ENCODE data around the gene CORT. TPM values are rescaled to one million over a fixed set of nuclear protein-coding genes. Genes with fewer than 3 reads are reported as not detected.

Gene CORT
- total RNA-seq, 4 donors from 2014 or later: 1.6 TPM; not detected in 3

DNA sequence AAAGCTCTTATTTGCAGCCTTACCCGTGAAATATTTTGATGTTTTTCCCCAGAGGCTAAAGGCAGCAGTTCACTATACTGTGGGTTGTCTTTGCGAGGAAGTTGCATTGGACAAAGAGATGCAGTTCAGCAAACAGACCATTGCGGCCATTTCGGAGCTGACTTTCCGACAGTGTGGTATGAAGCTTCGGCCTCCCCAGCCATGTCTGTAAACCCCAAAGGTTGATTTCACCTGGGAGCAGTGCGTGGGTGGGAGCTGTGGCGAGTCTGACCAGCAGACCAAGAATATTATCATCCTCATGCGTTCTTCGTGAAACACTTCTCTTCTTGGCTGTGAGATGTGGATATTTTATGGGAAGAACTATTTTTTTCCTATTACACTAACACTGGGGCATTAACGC is 16.0 kb upstream of the CORT start:
- no peak overlapping the region for H3K27ac ChIP-seq
- no peak overlapping the region for H3K4me3 ChIP-seq
- no peaks in the 10 kb centered on the region for H3K36me3 ChIP-seq
- peaks cover 0 to 18% (median 9%) of the 10 kb centered on the region in 4 donors for H3K4me1 ChIP-seq
- H3K9me3 ChIP-seq: no peaks in the 10 kb centered on the region
- no peak for DNase-seq
- TF ChIP-seq, protein P1, sequence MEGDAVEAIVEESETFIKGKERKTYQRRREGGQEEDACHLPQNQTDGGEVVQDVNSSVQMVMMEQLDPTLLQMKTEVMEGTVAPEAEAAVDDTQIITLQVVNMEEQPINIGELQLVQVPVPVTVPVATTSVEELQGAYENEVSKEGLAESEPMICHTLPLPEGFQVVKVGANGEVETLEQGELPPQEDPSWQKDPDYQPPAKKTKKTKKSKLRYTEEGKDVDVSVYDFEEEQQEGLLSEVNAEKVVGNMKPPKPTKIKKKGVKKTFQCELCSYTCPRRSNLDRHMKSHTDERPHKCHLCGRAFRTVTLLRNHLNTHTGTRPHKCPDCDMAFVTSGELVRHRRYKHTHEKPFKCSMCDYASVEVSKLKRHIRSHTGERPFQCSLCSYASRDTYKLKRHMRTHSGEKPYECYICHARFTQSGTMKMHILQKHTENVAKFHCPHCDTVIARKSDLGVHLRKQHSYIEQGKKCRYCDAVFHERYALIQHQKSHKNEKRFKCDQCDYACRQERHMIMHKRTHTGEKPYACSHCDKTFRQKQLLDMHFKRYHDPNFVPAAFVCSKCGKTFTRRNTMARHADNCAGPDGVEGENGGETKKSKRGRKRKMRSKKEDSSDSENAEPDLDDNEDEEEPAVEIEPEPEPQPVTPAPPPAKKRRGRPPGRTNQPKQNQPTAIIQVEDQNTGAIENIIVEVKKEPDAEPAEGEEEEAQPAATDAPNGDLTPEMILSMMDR (IDR thresholded peaks at IDR 0.05): no peak
- TF ChIP-seq POLR2A (IDR thresholded peaks at IDR 0.05): no peak
- no peaks in the 10 kb centered on the region for H3K27me3 ChIP-seq

DNA sequence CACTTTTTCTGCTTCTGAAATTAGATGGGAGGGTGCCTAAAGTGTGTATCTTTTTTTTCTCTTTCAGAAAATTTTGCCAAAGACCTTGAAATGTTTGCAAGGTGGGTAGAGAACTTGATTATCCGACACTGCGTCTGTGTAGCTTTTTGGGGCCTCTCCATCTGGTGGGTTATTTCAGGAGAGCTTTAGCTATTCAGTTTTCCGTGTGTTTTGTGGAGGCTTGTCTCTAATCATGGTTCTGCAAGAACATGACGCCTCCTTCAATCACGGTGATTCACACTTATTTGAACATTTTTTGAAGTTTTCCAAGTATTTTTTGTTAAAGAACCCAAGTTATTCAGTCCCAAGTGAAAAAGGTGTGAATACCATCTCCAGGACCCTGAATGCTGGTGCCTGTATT is 15.2 kb upstream of the CORT start:
- DNase-seq: no peak
- TF ChIP-seq, protein P1 (IDR thresholded peaks at IDR 0.05): no peak
- no peak for TF ChIP-seq POLR2A (IDR thresholded peaks at IDR 0.05)
- Histone ChIP-seq H3K4me3 (no peak overlapping the region), H3K9me3 (no peaks in the 10 kb centered on the region), H3K4me1 (peaks cover 0 to 16% (median 8%) of the 10 kb centered on the region in 4 donors), H3K27me3 (no peaks in the 10 kb centered on the region), H3K36me3 (no peaks in the 10 kb centered on the region), H3K27ac (no peak overlapping the region)

DNA sequence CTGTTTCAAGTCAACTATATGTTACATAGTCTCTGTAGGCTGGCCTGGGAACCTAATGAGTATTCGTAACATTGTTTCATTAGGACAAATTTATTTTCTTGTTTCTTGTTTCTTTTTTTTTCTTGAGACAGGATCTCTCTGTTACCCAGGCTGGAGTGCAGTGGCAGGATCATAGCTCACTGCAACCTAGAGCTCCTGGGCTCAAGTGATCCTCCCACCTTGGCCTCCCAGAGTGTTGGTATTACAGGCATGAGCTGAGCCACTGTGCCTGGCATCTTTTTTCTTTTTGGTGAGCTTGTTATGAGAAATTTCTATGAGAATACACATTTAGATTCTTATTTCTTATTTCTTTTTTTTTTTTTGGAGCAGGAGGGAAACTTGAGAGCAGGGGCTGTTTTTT is 12.8 kb upstream of the CORT start:
- H3K36me3 ChIP-seq: no peaks in the 10 kb centered on the region
- H3K4me1 ChIP-seq: peaks cover 0 to 1% (median 0%) of the 10 kb centered on the region in 4 donors
- no peaks in the 10 kb centered on the region for H3K27me3 ChIP-seq
- no peak for DNase-seq
- H3K4me3 ChIP-seq: no peak overlapping the region
- TF ChIP-seq POLR2A (IDR thresholded peaks at IDR 0.05): no peak
- TF ChIP-seq, protein P1 (IDR thresholded peaks at IDR 0.05): no peak
- H3K27ac ChIP-seq: no peak overlapping the region
- H3K9me3 ChIP-seq: no peaks in the 10 kb centered on the region

DNA sequence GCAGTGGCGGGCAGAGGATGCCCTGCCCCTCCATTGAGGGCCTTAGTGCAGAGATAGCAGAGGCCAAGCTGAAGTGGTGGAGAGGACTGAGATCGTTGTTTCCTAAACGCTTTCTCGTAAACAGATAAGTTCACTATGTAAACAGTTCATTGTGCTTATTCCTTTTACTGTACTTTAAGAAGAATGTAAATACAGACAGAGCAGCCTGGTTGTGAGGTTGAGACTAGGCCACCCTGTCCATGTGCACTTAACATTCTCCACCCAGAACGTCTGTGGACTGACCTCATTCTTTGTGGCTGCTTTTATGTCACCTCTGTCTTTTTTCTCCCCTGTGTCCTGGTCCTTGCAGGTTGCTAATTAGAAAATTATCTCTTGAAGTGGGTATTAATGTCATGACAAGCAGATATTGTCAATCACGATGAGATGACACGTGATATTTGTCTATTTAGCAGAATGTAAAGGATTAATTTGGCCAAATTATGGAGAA is 11.1 kb upstream of the CORT start:
- Histone ChIP-seq H3K27me3 (no peaks in the 10 kb centered on the region), H3K4me3 (no peak overlapping the region), H3K36me3 (no peaks in the 10 kb centered on the region), H3K27ac (no peak overlapping the region), H3K9me3 (no peaks in the 10 kb centered on the region), H3K4me1 (no peaks in the 10 kb centered on the region)
- no peak for DNase-seq
- no peak for TF ChIP-seq POLR2A (IDR thresholded peaks at IDR 0.05)
- TF ChIP-seq, protein P1 (IDR thresholded peaks at IDR 0.05): no peak

DNA sequence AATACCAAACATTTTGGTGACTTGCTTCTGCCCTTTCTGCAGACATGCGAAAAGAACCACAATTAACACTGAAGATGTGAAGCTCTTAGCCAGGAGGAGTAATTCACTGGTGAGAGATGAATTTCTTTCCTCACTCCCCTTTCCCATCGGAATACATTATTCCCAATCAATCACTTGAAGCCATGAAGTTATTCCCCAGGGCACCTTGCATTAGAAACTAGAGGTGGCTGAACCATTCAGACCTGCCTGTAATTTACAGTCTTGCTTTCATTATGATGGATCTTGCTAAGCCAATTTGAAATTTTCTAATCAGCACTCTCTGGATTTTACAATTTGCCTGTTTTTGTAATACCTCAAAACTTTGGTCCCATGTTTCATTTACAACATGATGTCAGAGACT is 9.5 kb upstream of the CORT start:
- no peak for TF ChIP-seq POLR2A (IDR thresholded peaks at IDR 0.05)
- no peaks in the 10 kb centered on the region for H3K9me3 ChIP-seq

DNA sequence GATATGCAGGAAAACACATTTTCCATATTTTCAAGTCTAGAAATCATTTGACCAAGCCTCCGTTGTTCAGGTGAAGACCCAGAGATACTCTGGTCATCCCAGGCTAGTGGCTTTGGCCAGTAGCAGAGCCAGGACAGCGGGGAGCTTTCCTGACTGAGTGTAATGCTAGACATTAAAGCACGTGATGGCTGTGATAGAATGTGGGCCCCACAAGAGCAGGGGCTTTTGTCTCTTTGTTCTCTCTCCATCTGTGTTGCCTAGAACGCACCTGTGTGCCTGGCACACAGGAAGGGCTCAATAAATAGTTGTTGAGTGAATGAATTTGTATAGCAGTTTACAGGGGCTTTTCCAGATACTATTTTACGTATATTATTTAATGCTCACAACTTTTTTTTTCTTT is 9.0 kb upstream of the CORT start:
- no peak for DNase-seq
- Histone ChIP-seq H3K27me3 (no peaks in the 10 kb centered on the region), H3K36me3 (peaks cover 0 to 6% (median 0%) of the 10 kb centered on the region in 3 donors), H3K27ac (no peak overlapping the region), H3K4me3 (no peak overlapping the region), H3K9me3 (no peaks in the 10 kb centered on the region), H3K4me1 (no peaks in the 10 kb centered on the region)
- TF ChIP-seq POLR2A (IDR thresholded peaks at IDR 0.05): no peak
- TF ChIP-seq, protein P1 (IDR thresholded peaks at IDR 0.05): no peak

More for the DNA sequence above, 9.5 kb upstream of the CORT start:
- no peak for DNase-seq
- Histone ChIP-seq H3K27me3 (no peaks in the 10 kb centered on the region), H3K27ac (no peak overlapping the region), H3K4me1 (no peaks in the 10 kb centered on the region), H3K36me3 (peaks cover 0 to 6% (median 0%) of the 10 kb centered on the region in 3 donors), H3K4me3 (no peak overlapping the region)

All from Peyer's patch (tissue), 4 donors.